ENCODE measurements around the gene RFX8. TPM values are rescaled to one million over a fixed set of nuclear protein-coding genes. Genes with fewer than 3 reads are reported as not detected.

Gene RFX8
- total and polyA plus RNA-seq, 2 of the 8 experiments (the other 6 are each of a cell fraction or from before 2014, with no cell fraction given) = 0.60 to 0.97 TPM

DNA sequence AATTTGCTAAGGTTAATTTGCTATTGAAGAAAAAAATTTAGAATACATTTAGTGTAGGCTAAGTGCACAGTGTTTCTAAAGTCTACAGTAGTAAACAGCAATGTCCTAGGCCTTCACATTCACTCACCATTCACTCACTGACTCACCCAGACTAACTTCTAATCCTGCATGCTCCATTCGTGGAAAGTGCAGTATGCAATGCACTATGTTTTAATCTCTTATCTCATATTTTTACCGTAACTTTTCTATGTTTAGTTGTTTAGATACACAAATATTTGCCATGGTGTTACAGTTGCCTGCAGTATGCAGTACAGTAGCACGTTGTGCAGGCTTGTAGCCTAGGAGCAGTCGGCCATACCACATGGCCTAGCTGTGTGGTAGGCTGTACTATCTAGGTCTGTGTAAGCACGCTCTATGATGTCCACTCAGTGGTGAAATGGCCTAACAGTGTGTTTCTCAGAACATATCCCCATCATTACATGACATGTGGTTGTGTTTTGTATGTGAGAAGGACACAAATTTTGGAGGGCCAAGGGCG is 18.1 kb upstream of the RFX8 start (continued):
- no peak for TF ChIP-seq MAFK (IDR thresholded peaks at IDR 0.05; ENCODE audit: low read depth, low read length)

Data from H1 (cell line).